Erythroblast (primary cell): ENCODE results near the gene SMTN.

Experiments used
- GATA1 ChIP-seq: IDR thresholded peaks from 2 replicates; pipeline ENCODE4 v1.6.1; 2011; ENCODE audit warnings: low read depth, mild to moderate bottlenecking, control low read depth, low read length, moderate library complexity
- POLR2A ChIP-seq: IDR thresholded peaks from 2 replicates; pipeline ENCODE4 v1.6.1; 2011; ENCODE audit warnings: mild to moderate bottlenecking, low read length

DNA sequence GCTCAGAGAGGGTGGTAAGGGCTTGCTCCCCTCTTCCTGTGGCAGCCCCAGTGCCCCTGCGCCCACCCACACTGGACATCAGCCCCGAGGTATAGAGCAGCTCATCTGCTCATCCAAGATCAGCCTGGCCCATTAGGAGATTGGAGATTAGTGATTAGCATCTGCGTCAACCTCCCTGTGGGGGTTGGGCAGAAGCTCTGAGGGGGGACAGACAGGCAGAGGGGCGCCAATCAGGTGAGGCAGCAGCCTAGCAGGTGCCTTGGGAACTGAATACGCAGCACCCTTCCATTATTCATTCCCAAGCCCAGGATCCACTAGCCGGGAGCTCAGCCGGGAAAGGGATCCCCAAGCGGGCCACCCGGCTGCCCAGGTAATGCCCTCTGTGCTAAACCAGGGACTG lies 11.0 kb downstream of the SMTN start:
- TF ChIP-seq POLR2A: no peak
- TF ChIP-seq GATA1: no peak
